ENCODE results near the gene SART3. TPM values are rescaled to one million over a fixed set of nuclear protein-coding genes. Genes with fewer than 3 reads are reported as not detected.

The SART3 gene
- total and polyA plus RNA-seq, 2 of the 4 experiments (the other 2 are of a cell fraction): 22.6 to 37.8 TPM

DNA sequence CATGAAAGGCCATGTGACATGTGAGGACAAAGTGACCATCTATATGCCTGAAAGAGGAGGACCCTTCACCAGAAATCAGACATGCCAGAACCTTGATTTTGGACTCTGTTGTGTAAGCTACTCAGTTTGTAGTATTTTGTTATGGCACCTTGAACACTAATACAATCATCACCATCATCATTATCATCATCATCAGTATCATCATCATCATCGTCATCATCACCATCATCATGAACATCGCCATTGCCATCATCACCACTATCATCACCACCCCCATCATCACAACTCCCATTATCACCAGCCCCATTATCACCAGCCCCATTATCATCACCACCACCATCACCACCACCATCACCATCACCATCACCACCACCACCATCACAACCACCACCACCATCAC lies 17.3 kb upstream of the SART3 start:
- Histone ChIP-seq H3K14ac (replicated peaks; ENCODE audit: low read depth, low read length) (no peak overlapping the region), H3K4me2 (ENCODE audit: low read depth, low read length) (no peak overlapping the region), H3K36me3 (ENCODE audit: control insufficient read depth, insufficient read depth, low read length) (no peaks in the 10 kb centered on the region), H3K4me1 (ENCODE audit: control insufficient read depth, insufficient read depth, low read length) (peaks cover 2% of the 10 kb centered on the region; the same call in 1 of the 2 replicates), H2BK120ac (ENCODE audit: low read depth, low read length) (no peak overlapping the region), H2AK5ac (ENCODE audit: low read depth, low read length) (peak overlapping the region; percentile 58), H2AK9ac (replicated peaks; ENCODE audit: low read depth, low read length, poor library complexity) (no peak overlapping the region), H3K56ac (ENCODE audit: extremely low read depth, insufficient read depth, low read length) (peak overlapping the region; percentile 16; the same call in 1 of the 2 replicates), H3K27ac (ENCODE audit: insufficient read depth, low read length) (no peak overlapping the region), H3K9me3 (ENCODE audit: control insufficient read depth, insufficient read depth, low read length) (no peaks in the 10 kb centered on the region), H4K20me1 (ENCODE audit: insufficient read depth, low read length) (no peaks in the 10 kb centered on the region), H3K18ac (ENCODE audit: low read depth, low read length) (no peak overlapping the region), H2BK5ac (ENCODE audit: low read depth, low read length, poor library complexity, severe bottlenecking) (no peak overlapping the region), H4K8ac (ENCODE audit: low read depth in 2 of 2, low read length in 2 of 2) (no peak overlapping the region), H2AFZ (replicated peaks; ENCODE audit: low read length, poor library complexity) (no peak overlapping the region), H3K4ac (ENCODE audit: low read depth, low read length) (no peak overlapping the region; the same call in 1 of the 2 replicates), H2BK20ac (ENCODE audit: low read depth, low read length) (0 out of 2 replicates have a peak overlapping the region, but pooled peaks have one; percentile 32), H4K91ac (ENCODE audit: insufficient read depth, low read depth, low read length) (peak overlapping the region; percentile 32), H3K79me1 (ENCODE audit: low read depth in 1 of 2, low read length in 2 of 2) (no peaks in the 10 kb centered on the region), H3K27me3 (ENCODE audit: control insufficient read depth, insufficient read depth, low read length) (no peaks in the 10 kb centered on the region), H3K23ac (ENCODE audit: low read depth, low read length) (no peak overlapping the region), H3K9me1 (ENCODE audit: insufficient read depth, low read length) (no peaks in the 10 kb centered on the region; the same call in none of the 2 replicates), H3K4me3 (ENCODE audit: insufficient read depth, low read depth, low read length) (no peak overlapping the region), H3K9ac (ENCODE audit: low read depth, low read length) (no peak overlapping the region), H2BK15ac (ENCODE audit: low read depth, low read length) (peak overlapping the region; percentile 91), H4K5ac (ENCODE audit: low read depth, low read length) (no peak overlapping the region)
- intact Hi-C loops (cut with micrococcal nuclease) (no loop called here), in situ Hi-C loops (cut with MboI; ENCODE audit: low sequenced_read_pairs) (no loop called here), dilution Hi-C loops (cut with HindIII; ENCODE audit: low sequenced_read_pairs, unreplicated experiment) (no loop called here)
- POLR2A ChIA-PET (ENCODE audit: unreplicated experiment): no interaction called here
- CTCF ChIA-PET: no interaction called here
- no peak for DNase-seq
- 77% methylated on average over 2 of the region's 2 CpGs; no CpG with 5 or more reads in 1 of the 2 experiments for WGBS, 2 experiments (ENCODE audit: extremely low coverage in 2 of 2, insufficient read length in 1 of 2)
- no peak for ATAC-seq (ENCODE audit: low read depth)
- no peak for TF ChIP-seq SMC3 (IDR thresholded peaks at IDR 0.05; ENCODE audit: low read depth, low read length)
- no peak for TF ChIP-seq RFX5 (IDR thresholded peaks at IDR 0.05; ENCODE audit: low read depth, low read length)
- TF ChIP-seq POLR2A (IDR thresholded peaks at IDR 0.05; ENCODE audit: low read depth, low read length): no peak
- no peak for TF ChIP-seq CEBPB (IDR thresholded peaks at IDR 0.05; ENCODE audit: low read depth, low read length)
- TF ChIP-seq FOS (IDR thresholded peaks at IDR 0.05; ENCODE audit: low read depth, low read length): no peak
- BruUV-seq (replicated peaks): no TSS peak

Data from IMR-90 (cell line).